ENCODE results near the gene DCTN5.

The DCTN5 gene

GRCh38 chr16:23690771-23691482 is 49.7 kb downstream of the DCTN5 start:
- Histone ChIP-seq H3K4me3 (no peak overlapping the region), H3K27ac (no peak overlapping the region)

GRCh38 chr16:23691483-23692189 is 50.4 kb downstream of the DCTN5 start:
- Histone ChIP-seq H3K27ac (no peak overlapping the region), H3K4me3 (no peak overlapping the region)

GRCh38 chr16:23692190-23692837 is 51.0 kb downstream of the DCTN5 start:
- Histone ChIP-seq H3K27ac (no peak overlapping the region), H3K4me3 (no peak overlapping the region)

- H3K4me3 ChIP-seq = no peak overlapping the region
- no peak overlapping the region for H3K27ac ChIP-seq
These were observed 53.0 kb downstream of the DCTN5 start for GRCh38 chr16:23694265-23694643.

GRCh38 chr16:23694644-23695373 is 53.5 kb downstream of the DCTN5 start:
- no peak overlapping the region for H3K27ac ChIP-seq
- H3K4me3 ChIP-seq = no peak overlapping the region

GRCh38 chr16:23695756-23696155 is 54.5 kb downstream of the DCTN5 start:
- no peak overlapping the region for H3K4me3 ChIP-seq
- H3K27ac ChIP-seq = no peak overlapping the region

GRCh38 chr16:23699100-23699499 is 57.8 kb downstream of the DCTN5 start:
- no peak overlapping the region for H3K27ac ChIP-seq
- H3K4me3 ChIP-seq = no peak overlapping the region

- Histone ChIP-seq H3K4me3 (no peak overlapping the region), H3K27ac (no peak overlapping the region)
These were observed 58.8 kb downstream of the DCTN5 start for GRCh38 chr16:23700093-23700492.

- Histone ChIP-seq H3K27ac (no peak overlapping the region), H3K4me3 (no peak overlapping the region)
These were observed 59.2 kb downstream of the DCTN5 start for GRCh38 chr16:23700509-23700908.

- H3K27ac ChIP-seq = no peak overlapping the region
- no peak overlapping the region for H3K4me3 ChIP-seq
These were observed 59.8 kb downstream of the DCTN5 start for GRCh38 chr16:23701045-23701444.

- Histone ChIP-seq H3K27ac (no peak overlapping the region), H3K4me3 (no peak overlapping the region)
These were observed 61.7 kb downstream of the DCTN5 start for GRCh38 chr16:23702951-23703350.

- Histone ChIP-seq H3K4me3 (no peak overlapping the region), H3K27ac (no peak overlapping the region)
These were observed 63.7 kb downstream of the DCTN5 start for GRCh38 chr16:23704772-23705516.

GRCh38 chr16:23705517-23705902 is 64.2 kb downstream of the DCTN5 start:
- Histone ChIP-seq H3K27ac (no peak overlapping the region), H3K4me3 (no peak overlapping the region)

GRCh38 chr16:23706439-23706838 is 65.2 kb downstream of the DCTN5 start:
- no peak overlapping the region for H3K27ac ChIP-seq
- H3K4me3 ChIP-seq = no peak overlapping the region

GRCh38 chr16:23709536-23709935 is 68.3 kb downstream of the DCTN5 start:
- Histone ChIP-seq H3K27ac (no peak overlapping the region), H3K4me3 (no peak overlapping the region)

- no peak overlapping the region for H3K4me3 ChIP-seq
- H3K27ac ChIP-seq = no peak overlapping the region
These were observed 68.7 kb downstream of the DCTN5 start for GRCh38 chr16:23710008-23710407.

GRCh38 chr16:23710504-23710903 is 69.2 kb downstream of the DCTN5 start:
- Histone ChIP-seq H3K27ac (no peak overlapping the region), H3K4me3 (no peak overlapping the region)

GRCh38 chr16:23711785-23712184 is 70.5 kb downstream of the DCTN5 start:
- no peak overlapping the region for H3K27ac ChIP-seq
- H3K4me3 ChIP-seq = no peak overlapping the region

- H3K4me3 ChIP-seq = no peak within 1 kb of the TSS
- no peak within 1 kb of the TSS for H3K27ac ChIP-seq
These were observed 71.7 kb downstream of the DCTN5 start, which contains the start of gene ERN2 for GRCh38 chr16:23712976-23713375. TSS of gene ERN2 (minus strand) at chr16:23713222. CDS start at chr16:23713187, 35 bp downstream.

- Histone ChIP-seq H3K4me3 (no peak overlapping the region), H3K27ac (no peak overlapping the region)
These were observed 75.2 kb downstream of the DCTN5 start for GRCh38 chr16:23716484-23716883.

All from skin epidermis (tissue), 12 donors.